Hematopoietic multipotent progenitor cell treated with erythropoietin and hydrocortisone succinate and interleukin-3 and kit ligand, for 8 days (in vitro differentiated cells): ENCODE measurements around the gene REEP1.

Source experiments
- DNase-seq: peaks from one replicate; pipeline ENCODE4 v3.0.0-alpha.2; 2015

Gene REEP1

DNA sequence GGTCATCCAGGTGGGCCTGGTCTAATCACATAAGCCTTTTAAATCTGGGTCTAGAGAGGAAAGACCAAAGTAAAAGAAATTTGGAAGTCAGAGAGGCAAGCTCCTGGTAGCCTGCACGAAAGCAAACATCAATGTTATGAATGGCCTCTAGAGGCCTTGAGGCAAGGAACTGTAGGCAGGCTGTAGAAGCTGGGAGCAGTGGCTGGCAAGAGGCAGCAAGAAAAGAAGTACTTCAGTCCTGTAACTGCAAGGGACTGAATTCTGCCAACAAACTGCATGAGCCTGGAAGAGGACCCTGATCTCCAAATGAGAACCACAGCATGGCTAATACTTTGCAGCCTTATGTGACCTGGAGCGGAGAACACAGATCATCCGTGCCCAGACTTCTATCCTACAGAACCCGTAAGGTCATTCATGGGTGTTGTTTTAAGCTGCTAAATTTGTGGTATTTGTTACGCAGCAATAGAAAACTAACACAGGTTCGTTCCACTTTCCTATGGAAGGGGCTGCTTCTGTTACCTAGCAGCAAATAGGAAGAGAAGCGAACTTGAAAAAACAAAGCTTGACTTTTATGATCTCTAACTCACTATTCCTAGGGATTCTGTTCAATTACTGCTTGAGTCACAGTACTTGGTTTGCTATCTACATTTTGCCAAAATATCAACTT is 143.4 kb downstream of the REEP1 start:
- DNase-seq: peak; percentile 52

- DNase-seq: peak; percentile 66
Measured at GRCh38 chr2:86189782-86190416, 147.5 kb downstream of the REEP1 start.

DNA sequence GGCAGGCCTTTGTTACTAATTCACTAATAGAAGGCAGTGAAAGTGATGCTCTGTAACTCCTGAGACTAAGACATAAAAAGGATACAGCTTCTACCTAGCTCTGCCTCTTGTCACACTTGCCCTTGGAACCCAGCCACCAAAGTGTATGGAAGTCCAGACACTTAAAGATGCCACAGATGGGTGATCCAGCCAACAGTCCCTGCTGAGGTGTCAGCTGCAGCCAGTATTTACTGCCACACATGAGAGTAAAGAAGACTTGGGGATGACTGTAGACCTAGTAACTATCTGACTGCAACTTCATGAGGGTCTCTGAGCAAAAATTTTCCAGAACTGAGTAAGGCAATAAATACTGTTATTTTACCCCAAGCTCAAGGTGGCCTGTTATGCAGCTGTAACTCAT is 151.0 kb downstream of the REEP1 start:
- peak; percentile 42 for DNase-seq

- no peak for DNase-seq
Measured at GRCh38 chr2:86185517-86186212, 151.8 kb downstream of the REEP1 start.

- no peak for DNase-seq
Measured at GRCh38 chr2:86176597-86176996, 160.8 kb downstream of the REEP1 start.

- DNase-seq: no peak
Measured at GRCh38 chr2:86175828-86176227, 161.6 kb downstream of the REEP1 start.

- DNase-seq: no peak
Measured at GRCh38 chr2:86174445-86174844, 163.0 kb downstream of the REEP1 start.

- no peak for DNase-seq
Measured at GRCh38 chr2:86172610-86173009, 164.8 kb downstream of the REEP1 start.

DNA sequence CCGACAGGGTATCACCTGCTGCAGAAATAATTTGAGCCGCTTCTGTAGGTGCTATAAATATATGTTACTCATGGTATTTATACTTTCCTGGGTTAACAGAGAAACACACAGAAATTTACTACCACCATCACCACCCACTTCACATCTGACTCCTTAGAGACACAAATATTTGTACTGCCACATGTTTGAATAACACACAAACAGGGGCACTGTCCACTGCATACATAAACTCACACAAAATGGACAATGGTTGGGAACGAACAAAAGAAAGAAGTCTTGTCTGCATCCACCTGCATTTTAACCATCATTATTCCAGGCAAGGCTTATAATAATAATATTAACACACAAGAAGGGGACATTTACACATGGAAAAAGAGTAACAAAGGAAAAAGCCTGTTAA is 166.1 kb downstream of the REEP1 start:
- no peak for DNase-seq

DNA sequence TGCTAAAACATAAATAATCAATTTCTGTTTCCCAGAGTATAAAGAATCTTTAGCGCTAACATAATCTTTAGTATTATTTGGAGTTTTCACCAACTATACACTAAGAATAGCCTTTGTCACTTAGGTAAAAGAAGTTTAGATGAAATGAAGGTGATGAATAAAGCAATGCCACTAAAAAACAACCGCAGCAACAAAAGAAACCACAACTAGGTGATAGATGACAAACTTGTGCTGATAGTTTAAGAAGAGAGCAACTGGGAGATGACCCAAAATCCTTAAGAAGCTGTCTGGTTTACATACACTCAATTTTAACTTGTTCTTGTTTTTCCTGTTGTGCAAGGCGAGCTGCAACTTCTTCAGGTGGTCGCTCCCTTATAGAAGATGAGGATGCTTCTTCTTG is 167.0 kb downstream of the REEP1 start:
- DNase-seq: no peak
